Measurements from ENCODE around the gene C1orf167.
A peak's percentile ranks its signal among the peaks of the same experiment; 100 is the strongest.

The C1orf167 gene

DNA sequence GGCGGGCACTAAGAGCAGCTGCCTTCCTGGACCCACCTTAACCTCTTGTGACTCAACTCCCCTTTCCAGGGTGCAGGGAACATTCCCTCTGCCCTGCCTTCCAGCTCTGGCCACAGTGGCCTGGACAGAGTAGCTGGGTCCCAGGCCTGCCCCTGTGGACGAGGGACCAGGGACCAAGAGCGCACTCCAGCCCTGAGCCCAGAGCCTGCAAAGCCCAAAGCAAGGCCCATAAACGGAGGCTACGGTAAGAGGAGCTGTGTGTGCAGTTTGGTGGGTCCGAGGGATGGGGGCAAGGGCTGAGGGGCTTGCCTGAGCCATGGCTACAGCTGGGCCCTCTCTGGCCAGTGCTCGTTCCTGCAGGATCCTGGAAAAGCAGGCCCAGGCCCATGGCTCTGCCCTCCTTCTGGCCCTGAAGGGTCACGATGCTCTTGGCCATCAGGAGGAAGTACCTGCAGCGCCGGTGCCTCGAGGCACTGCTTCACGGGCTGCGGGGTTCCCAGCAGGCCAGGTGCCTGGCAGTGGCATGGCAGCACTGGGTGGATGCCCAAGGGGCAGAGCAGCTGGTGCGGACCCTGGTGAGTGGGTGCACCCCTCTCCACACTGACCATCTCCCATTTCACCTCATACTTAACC is 25.9 kb downstream of the C1orf167 start:
- no peak for DNase-seq

GRCh38 chr1:11788549-11789053 is 26.6 kb downstream of the C1orf167 start:
- no peak for DNase-seq

GRCh38 chr1:11789126-11790067 is 27.4 kb downstream of the C1orf167 start:
- DNase-seq, result no peak

GRCh38 chr1:11790101-11790879 is 28.3 kb downstream of the C1orf167 start:
- DNase-seq, result no peak

- no peak for DNase-seq
These were observed 29.1 kb downstream of the C1orf167 start for GRCh38 chr1:11790880-11791715.

- DNase-seq, result no peak
These were observed 30.1 kb downstream of the C1orf167 start for GRCh38 chr1:11792106-11792505.

GRCh38 chr1:11793819-11794218 is 31.8 kb downstream of the C1orf167 start:
- DNase-seq, result no peak

DNA sequence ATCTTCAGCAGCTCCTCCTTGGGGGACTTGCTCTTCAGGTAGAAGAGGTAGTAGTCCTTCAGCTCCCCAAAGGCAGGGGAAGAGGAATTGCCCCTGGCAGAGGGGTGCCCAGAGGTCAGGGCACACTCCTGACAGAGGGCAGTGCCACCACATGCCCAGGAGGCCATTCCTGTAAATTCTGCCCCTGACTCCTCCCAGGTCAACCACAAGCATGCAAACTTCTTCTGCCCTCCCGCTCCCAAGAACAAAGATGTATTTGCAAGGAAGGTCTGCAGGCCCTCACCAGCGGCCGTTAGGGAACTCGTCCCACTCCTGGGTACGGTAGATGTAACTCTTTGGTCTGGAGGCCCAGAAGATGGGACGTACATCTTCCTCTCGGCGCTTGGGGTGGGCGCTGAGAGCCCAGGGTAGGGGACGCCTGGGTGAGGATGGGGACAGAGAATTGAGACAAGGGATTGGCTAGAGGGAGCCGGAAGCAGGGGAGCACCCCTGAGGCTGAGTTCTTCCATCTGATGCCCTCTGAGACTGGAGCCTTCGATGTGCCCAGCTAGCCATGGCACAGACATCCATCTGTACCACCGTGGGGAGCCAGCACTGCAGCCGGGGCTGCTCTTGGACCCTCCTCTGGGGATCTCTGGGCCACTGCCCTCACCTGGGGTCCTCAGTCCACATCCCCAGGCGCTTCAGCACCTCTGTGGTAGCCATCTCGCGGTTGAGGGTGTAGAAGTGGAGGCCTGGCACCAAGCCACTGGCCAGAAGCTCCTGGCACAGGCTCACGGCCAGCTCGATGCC is 32.6 kb downstream of the C1orf167 start:
- DNase-seq, result no peak

GRCh38 chr1:11795238-11795890 is 33.4 kb downstream of the C1orf167 start:
- DNase-seq, result no peak

- no peak for DNase-seq
These were observed 34.2 kb downstream of the C1orf167 start for GRCh38 chr1:11796036-11796828.

- no peak for DNase-seq
These were observed 35.7 kb downstream of the C1orf167 start for GRCh38 chr1:11797525-11798216.

- no peak for DNase-seq
These were observed 37.1 kb downstream of the C1orf167 start for GRCh38 chr1:11799099-11799498.

DNA sequence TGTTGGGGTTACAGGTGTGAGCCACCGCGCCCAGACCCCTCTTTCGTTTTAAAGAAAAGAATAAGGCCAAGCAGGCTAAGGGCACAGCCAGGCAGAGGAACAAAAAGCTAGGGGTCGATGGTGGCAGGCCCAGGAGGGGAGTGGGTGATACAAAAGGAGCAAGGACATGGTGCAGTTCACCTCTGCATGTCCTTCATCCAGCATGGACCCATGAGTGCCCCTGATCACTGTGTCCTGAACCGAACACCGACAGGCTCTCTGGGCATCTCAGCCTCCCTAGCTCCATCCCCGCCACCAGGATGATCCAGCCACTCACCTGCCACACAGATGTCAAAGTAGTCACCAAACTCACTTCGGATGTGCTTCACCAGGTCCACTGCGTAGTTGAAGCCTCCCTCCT is 37.9 kb downstream of the C1orf167 start:
- no peak for DNase-seq

DNA sequence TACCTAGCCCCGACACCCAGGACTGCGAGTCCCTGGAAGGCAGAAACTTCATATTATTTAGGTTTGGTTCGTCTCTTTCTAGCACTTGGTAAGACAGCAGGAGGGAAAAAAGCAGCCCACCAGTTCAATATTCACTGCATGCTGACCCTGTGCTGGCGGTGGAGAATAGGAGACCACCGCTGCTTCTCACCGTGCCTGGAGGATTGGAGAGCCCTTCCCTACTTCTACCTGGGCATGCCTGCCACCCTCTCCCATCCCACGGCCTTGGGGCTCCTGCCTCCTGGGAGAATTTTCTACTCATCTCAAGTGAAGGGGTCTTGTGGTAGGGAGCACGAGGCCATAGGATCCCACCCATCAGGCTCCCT is 38.4 kb downstream of the C1orf167 start:
- no peak for DNase-seq

DNA sequence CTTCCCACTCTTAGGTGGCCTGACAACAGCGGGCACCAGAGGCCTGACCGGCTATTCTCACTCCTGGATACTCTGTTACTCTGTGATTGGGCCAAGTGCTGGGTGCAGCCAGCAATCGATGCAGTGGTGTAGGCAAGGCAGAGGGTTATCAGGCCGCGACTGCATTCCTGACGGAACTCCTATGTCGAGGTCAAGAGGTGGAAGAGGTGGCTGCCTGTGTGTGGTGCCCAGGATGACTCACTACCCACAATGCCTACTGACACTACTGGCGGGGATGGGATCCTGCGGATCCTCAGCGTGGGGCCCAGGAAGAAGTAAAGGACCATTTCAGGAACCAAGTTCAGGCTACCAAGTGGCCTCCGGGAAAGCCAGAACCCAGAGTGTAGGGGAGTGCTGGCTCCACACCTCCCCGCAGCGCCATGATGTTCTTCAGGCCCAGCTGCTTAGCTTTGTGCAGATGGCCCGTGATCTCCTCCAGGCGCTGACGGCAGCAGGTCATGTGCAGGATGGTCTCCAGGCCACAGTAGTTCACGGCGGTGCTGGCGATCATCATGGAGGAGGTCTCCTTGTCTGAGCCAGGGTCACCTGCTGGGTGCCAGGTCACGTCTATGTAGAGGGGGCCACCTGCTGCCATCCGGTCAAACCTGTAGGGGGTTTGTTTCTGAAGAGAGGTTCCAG is 38.9 kb downstream of the C1orf167 start:
- no peak for DNase-seq

DNA sequence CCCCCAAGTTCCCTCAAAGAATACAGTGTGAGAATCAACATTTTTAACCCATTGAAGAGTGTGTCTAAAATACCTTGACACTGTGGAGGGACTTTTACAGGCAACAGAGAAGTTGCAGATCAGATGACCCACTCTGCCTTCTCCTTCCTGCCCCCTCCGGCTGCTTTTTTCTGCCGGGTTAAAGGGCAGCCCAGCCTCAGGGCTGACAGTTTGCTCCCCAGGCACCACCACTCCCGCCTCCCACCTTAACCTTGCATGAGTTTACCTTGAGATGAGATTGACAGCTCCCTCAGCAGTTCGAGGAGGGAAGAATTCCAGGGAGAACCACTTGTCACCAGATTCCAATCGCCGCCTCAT is 40.6 kb downstream of the C1orf167 start:
- no peak for DNase-seq

GRCh38 chr1:11802973-11803885 is 41.2 kb downstream of the C1orf167 start:
- peak; percentile 81 for DNase-seq

Data from NCI-H2227 treated with DMSO at 0.1 percent for 48 hours (cell line).